CD4-positive, alpha-beta T cell treated with Interleukin-2 at 100 ng/mL for 4 hours (primary cell): ENCODE data around the gene LRRC75A.
A peak's percentile ranks its signal among the peaks of the same experiment; 100 is the strongest.
"Not testable (repeated sequence)": the region's sequence is repeated elsewhere in the genome, so short reads cannot be mapped to it uniquely, and the experiment has no call there.

Experiments used
- DNase-seq: peaks from one replicate; pipeline ENCODE4 v3.0.0-alpha.2; 2020; ENCODE audit warnings: low spot score

Gene LRRC75A, protein sequence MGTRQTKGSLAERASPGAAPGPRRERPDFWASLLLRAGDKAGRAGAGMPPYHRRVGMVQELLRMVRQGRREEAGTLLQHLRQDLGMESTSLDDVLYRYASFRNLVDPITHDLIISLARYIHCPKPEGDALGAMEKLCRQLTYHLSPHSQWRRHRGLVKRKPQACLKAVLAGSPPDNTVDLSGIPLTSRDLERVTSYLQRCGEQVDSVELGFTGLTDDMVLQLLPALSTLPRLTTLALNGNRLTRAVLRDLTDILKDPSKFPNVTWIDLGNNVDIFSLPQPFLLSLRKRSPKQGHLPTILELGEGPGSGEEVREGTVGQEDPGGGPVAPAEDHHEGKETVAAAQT

DNA sequence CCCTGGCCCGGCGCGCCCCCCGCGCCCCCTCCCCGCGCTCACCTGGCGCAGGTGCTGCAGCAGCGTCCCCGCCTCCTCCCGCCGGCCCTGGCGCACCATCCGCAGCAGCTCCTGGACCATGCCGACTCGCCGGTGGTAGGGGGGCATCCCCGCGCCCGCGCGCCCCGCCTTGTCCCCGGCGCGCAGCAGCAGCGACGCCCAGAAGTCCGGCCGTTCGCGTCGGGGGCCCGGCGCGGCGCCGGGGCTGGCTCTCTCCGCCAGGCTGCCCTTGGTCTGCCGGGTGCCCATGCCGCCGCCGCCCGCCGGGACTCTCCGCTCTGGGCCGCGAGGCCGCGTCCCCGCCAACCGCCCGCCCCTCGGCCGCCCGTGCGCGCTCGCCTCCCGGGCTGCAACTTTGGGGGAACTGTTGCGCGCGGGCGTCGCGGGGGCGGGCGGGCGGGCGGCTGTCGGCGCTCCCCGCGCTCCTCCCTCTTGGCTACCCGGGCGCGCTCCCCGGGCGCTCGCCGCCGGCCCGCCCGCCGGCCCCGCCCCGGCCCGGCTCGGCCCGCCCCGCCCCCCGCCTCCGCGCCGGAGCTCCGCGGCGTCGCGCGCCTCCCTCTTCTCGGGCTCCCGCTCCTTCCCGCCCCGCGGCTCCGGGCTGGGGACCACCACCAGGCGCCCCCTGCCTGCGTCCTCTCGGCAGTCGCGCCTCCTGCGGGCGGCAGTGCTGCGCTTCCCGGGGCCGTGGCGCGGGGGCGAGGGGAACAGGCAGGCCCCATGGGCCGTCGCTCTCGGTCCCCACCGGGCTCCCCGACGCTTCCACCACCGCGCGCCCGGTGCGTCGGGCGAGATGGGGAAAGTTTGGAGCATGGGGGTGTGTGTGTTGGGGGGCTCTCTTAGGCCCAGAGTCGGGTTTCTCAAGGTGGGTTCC lies at the start of gene LRRC75A:
Gene LRRC75A (minus strand): TSS at position 491 of the 910 bp plus-strand sequence. CDS start 203 bp downstream, at position 288.
- DNase-seq, result peak; percentile 54

DNA sequence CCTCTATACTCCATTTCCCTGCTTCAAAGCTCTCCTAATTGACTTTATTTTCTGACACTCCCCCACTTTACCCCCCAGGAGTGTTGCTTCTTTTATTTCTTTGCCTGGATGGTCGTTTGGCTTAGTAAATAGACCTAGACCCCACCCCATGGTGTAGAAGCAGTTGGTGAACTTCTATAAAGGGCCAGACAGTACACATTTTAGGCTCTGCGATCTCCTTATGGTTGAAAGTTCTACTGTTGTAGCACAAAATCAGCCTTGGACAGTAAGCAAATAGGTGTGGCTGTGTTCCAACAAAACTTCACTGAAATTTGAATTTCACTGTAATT lies 45.1 kb upstream of the LRRC75A start:
- no peak for DNase-seq

GRCh38 chr17:16534236-16534635 lies 42.2 kb upstream of the LRRC75A start:
- DNase-seq, result no peak

DNA sequence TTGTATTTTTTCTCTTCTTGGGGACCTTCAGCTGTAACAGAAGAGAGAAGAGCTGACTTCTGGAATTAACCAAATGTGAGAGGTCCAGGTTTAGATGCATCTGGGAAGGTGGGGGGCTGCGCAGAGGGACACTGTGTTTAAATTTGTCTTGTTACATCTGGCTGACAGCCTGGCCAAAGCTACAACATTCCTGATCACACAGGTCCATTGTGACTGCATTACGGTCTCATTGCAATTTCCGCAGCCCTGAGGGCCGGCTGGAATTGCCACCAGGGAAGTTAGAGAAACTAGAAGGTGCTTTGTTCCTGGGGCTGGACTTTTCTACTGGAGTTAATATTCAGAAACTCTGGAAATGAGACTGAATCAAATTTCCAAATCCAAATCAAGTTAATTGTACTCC lies 37.9 kb upstream of the LRRC75A start:
- no peak for DNase-seq

DNA sequence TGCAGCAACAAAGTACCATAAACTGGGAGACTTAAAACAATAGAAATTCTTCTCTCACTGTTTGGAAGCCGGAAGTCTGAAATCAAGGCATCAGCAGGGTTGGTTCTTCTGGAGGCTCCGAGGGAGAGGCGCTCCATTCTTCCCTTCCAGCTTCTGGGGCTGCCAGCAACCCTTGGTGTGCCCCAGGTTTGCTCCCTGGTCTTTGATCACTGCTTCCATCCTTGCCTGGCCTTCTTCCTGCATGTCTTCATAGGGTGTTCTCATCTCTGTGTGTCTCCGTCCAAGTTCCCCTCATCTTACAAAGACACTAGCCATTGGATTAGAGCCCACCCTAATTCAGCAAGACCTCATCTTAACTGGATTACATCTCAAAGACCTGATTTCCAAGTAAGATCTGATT lies 35.3 kb upstream of the LRRC75A start:
- no peak for DNase-seq

- not testable (repeated sequence) for DNase-seq
Measured at GRCh38 chr17:16525556-16525955, 33.6 kb upstream of the LRRC75A start.

DNA sequence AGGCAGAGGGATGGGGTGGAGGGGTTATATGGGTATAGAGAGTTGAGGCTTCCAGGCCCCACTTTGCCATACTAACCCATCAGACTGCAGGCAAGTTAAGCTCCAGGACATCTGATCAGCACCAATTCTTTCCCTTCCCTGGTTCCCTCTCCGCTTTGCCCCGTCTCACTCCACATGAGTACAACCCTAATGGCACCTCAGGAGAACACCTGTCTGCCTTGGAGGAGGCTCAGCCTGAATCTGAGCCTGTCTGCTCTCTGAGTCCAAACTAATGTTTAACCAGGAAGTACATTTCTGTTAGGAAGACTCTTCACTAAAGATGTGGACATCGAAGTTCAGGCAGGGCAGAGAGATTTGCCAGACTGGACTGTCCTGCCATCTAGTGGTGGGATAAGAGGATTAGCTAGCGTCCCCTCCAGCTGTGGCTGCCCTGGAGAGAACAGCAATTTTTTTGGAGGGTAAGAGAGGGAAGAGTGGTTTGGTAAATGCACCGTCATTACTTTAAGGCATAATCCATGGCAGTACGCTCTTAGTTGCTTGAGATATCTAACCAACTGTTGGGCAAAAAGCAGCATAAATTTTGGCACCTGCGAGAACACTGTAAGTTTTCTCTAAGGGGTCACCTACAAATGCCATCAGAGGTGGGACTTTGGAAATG lies 29.2 kb upstream of the LRRC75A start:
- DNase-seq, result peak; percentile 75

DNA sequence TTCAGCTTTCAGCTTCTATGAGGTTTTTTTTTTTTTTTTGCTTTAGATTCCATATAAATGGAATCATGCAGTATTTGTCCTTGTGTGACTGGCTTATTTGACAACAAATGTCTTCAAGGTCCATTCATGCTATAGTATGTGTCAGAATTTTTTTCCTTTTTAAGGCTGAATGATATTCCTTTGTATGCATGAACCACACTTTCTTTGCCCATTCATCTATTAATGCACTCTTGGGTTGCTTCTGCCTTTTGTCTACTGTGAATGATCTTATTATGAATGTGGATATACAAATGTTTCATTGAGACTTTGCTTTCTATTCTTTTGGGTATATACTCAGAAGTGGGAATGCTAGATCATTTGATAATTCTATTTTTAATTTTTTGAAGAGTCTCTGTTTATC lies 27.0 kb upstream of the LRRC75A start:
- no peak for DNase-seq

- no peak for DNase-seq
Measured at GRCh38 chr17:16517477-16517876, 25.5 kb upstream of the LRRC75A start.

GRCh38 chr17:16516594-16517051 lies 24.6 kb upstream of the LRRC75A start:
- DNase-seq, result no peak

DNA sequence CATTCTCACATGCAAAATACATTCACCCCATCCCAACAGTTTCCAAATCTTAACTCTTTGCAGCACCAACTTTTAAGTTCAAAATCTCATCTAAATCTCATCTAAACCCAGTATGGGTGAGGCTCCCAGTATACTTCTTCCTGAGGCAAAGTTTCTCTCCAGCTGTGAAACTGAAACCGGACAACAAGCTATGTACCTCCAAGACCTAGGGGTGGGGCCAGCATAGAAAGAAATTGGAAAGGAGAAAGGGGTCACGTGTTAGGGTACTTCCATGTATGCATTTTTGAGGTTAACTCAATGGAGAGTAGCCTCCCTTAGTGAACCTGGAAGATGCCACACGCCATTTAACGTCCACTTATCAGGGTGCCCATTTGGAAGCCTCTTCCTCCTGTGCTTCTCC lies 23.9 kb upstream of the LRRC75A start:
- DNase-seq, result no peak

DNA sequence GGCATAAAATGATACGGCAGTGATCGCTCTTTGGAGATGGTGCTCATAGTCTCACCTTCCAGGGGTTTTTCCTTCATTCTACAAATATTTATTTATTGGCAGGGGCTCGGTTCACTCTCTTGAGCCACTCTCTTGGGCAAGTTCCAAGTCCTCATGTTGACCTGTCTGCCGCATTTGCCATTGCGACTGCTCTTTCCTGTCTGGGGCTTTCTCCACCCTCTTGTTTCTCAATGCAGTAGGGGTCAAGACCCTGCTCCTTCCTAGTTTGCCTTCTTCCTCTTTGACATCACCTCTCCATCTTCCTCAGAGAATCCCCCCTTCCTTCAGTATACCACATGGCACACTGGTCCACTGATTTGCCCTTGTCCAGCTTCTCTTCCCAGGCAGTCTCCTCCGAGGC lies 21.9 kb upstream of the LRRC75A start:
- no peak for DNase-seq

GRCh38 chr17:16512011-16512410 lies 20.0 kb upstream of the LRRC75A start:
- DNase-seq, result no peak

- no peak for DNase-seq
Measured at GRCh38 chr17:16511593-16511992, 19.6 kb upstream of the LRRC75A start.

GRCh38 chr17:16507918-16508533 lies 16.0 kb upstream of the LRRC75A start:
- no peak for DNase-seq

GRCh38 chr17:16506188-16506587 lies 14.2 kb upstream of the LRRC75A start:
- no peak for DNase-seq

- DNase-seq, result no peak
Measured at GRCh38 chr17:16504984-16505383, 13.0 kb upstream of the LRRC75A start.

DNA sequence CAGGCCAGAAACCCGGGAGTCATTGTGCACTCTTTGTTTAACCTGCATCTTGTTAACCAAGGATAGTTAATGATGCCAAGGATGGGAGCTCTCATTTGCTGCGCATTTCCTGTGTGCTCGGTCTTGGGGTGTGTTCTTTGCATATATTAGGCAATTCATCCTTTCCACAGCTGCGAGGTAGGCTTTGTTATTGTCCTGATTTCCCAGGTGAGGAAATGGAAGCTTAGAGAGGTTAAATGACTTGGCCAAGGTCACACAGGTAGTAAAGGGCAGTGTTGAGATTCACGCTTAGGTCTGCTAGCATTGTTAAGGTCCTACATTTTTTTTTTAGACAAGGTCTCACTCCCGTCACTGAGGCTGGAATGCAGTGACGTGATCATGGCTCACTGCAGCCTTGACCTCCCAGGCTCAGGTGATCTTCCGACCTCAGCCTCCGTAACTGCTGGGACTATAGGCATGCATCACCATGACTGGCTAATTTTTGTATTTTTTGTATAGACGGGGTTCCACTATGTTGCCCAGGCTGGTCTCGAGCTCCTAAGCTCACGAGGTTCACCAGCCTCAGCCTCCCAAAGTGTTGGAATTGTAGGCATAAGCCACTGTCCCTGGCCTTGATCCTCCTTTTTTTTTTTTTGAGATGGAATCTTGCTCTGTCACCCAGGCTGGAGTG lies 5.0 kb upstream of the LRRC75A start:
- DNase-seq, result no peak

DNA sequence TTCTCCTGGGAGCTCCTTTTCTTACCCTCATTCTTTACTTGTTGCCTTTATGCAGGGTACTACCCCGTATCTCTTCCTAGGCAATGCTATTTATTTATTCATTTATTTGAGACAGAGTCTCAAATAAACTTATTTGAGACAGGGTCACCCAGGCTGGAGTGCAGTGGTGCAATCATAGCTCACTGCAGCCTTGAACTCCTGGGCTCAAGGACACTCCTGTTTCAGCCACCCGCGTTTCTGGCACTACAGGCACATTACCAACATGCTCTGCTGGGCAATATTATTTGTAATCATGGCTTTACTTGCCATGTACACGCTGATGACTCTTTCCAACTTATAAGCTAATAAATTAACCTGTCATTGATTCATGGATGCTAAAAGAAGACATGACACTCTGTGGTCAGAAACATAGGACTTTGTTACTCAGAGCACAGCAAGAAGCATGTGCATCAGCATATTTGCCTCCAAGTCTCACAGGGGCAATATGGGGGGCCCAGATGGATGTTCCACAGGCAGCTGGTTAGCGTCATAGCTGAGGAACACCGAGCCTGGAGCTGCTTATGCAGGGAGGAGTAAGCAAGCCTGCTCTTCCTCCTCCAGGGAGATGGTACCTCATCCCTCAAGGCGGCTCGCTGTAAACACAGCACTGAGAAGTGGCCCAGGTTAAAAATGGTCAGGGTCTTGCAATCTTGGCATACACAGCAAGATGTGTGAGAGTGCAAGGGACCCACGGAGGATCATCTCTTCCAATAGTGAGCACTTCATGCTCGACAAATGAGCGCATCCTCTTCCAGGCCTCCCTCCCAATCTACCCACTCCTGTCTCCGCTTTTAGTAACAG lies 4.2 kb upstream of the LRRC75A start:
- DNase-seq, result no peak

- DNase-seq, result no peak
Measured at GRCh38 chr17:16495561-16495960, 3.6 kb upstream of the LRRC75A start.

DNA sequence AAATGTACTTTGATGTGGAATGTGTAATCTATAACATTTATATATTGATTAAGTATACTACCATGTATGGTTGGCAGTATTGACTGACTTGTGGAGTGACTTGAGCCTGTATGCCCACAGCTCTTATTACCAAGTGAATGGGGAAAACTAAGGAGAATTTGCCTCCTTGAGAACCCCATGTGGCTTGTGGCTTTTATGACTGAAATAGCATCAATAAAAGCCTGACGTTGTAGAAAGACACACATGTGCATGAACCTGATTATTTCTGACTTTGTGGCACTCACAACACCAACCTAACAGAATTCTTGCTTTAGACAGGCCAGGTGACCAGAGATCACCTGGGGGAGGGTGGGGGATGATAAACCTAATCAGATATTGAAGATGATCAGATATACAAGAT lies 2.1 kb upstream of the LRRC75A start:
- no peak for DNase-seq
